ENCODE results near the gene DCAF16. TPM values are rescaled to one million over a fixed set of nuclear protein-coding genes. Genes with fewer than 3 reads are reported as not detected.

DCAF16 gene
- total and polyA plus RNA-seq, 12 donors = 6.9 to 43.1 (median 21.7) TPM

DNA sequence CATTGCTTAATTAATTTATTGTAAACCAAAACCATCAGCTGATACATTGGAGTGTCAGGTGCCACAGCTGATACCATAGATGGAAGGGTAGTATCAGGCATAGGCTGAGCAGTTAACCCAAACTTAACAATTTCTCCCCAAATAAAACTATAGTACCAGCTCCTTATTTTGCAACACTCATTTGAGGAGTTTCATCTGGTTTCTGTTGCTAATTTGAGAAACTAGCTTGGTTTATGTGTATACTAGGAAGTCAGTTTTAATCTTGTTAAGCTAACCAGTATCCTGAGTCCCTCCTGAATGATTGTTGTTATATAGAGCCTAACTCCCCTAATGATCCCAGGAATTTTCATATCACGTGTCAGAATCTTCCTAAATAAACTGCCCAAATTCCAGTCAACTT, 12.7 kb downstream of the DCAF16 start:
- intact Hi-C loops (cut with DNase I) = no loop called here
- Histone ChIP-seq H3K4me1 (replicated peaks in 1 of 2) (no peaks in the 10 kb centered on the region), H3K9me3 (replicated peaks in 1 of 3) (no peaks in the 10 kb centered on the region), H3K27me3 (no peaks in the 10 kb centered on the region), H3K27ac (no peak overlapping the region), H3K36me3 (replicated peaks in 1 of 2) (peaks cover 0 to 13% of the 10 kb centered on the region in 2 donors), H3K4me3 (no peak overlapping the region)
- TF ChIP-seq, protein P1, sequence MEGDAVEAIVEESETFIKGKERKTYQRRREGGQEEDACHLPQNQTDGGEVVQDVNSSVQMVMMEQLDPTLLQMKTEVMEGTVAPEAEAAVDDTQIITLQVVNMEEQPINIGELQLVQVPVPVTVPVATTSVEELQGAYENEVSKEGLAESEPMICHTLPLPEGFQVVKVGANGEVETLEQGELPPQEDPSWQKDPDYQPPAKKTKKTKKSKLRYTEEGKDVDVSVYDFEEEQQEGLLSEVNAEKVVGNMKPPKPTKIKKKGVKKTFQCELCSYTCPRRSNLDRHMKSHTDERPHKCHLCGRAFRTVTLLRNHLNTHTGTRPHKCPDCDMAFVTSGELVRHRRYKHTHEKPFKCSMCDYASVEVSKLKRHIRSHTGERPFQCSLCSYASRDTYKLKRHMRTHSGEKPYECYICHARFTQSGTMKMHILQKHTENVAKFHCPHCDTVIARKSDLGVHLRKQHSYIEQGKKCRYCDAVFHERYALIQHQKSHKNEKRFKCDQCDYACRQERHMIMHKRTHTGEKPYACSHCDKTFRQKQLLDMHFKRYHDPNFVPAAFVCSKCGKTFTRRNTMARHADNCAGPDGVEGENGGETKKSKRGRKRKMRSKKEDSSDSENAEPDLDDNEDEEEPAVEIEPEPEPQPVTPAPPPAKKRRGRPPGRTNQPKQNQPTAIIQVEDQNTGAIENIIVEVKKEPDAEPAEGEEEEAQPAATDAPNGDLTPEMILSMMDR (IDR thresholded peaks at IDR 0.05) = no peak
- TF ChIP-seq POLR2A (IDR thresholded peaks at IDR 0.05) = no peak
- no peak for DNase-seq
- WGBS, 4 donors = 97 to 100% (median 99%) methylated on average over 1 of the region's 1 CpG

DNA sequence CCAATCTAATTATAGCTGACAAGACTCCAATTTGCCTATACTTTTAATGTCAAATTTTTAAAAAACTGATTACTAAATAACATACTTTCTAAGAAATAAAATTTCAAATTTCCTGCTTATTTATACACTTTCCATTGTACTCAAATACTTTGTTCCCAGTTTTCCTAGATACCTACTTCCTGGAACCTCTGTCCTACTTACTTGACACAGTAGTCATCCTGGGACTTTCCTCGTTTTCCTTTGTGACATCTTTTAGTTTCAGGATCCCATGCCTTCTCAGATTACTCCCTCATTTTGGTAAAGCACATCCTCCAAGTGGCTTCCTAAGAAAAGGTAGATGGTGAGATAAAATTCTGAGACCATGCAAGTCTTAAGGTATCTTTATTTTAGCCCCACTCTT, 15.8 kb downstream of the DCAF16 start:
- no peak overlapping the region for H3K27ac ChIP-seq
- WGBS, 4 donors = 62 to 89% (median 72%) methylated on average over 1 of the region's 1 CpG
- no peak for DNase-seq
- intact Hi-C loops (cut with DNase I) = no loop called here
- no peaks in the 10 kb centered on the region for H3K9me3 ChIP-seq (replicated peaks in 1 of 3)
- H3K27me3 ChIP-seq = no peaks in the 10 kb centered on the region
- no peak overlapping the region for H3K4me3 ChIP-seq
- H3K36me3 ChIP-seq (replicated peaks in 1 of 2) = no peaks in the 10 kb centered on the region
- H3K4me1 ChIP-seq (replicated peaks in 1 of 2) = no peaks in the 10 kb centered on the region
- TF ChIP-seq, protein P1 (IDR thresholded peaks at IDR 0.05) = no peak
- TF ChIP-seq POLR2A (IDR thresholded peaks at IDR 0.05) = no peak

DNA sequence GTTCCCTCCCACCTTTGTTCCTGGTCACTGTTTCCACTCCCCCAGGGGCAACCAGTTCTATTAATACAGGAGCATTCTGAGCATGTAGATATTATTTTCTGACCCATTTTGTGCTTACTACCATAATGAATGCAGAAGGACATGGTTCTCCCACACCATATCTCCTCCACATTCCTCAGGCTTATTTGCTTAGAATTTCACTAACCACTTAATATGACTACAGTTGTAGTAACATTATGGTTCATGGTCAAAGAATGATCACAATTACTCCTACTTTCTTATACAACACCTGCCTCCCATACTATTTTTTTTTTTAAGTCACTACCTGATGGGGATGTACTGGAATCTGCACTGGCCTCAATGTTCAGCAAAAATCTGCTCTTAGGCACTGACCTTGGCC, 21.6 kb downstream of the DCAF16 start:
- no peak overlapping the region for H3K4me3 ChIP-seq
- H3K36me3 ChIP-seq (replicated peaks in 1 of 2) = no peaks in the 10 kb centered on the region
- no peak for DNase-seq
- intact Hi-C loops (cut with DNase I) = no loop called here
- TF ChIP-seq POLR2A (IDR thresholded peaks at IDR 0.05) = no peak
- TF ChIP-seq, protein P1 (IDR thresholded peaks at IDR 0.05) = no peak
- no peaks in the 10 kb centered on the region for H3K27me3 ChIP-seq
- H3K9me3 ChIP-seq (replicated peaks in 1 of 3) = no peaks in the 10 kb centered on the region
- H3K4me1 ChIP-seq (replicated peaks in 1 of 2) = no peaks in the 10 kb centered on the region
- no peak overlapping the region for H3K27ac ChIP-seq

DNA sequence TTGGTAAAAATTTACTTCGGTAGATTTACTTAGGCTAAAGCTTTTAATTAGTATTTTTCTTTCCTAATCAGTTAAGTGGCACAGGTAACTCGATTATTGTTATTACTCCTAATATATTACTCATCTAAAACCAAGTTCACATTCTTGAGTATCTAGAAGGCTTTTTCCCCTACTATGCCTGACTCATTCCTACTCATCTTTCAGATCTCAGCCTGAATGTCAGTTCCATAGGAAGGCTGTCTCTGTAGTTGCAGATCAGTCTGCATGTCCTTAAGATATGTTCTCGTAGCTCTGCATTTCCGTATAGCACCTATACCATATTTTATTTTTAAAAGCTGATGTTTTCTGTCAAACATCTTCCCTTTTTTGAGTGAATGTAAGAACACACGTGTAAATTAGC, 23.2 kb downstream of the DCAF16 start:
- intact Hi-C loops (cut with DNase I) = no loop called here
- no peaks in the 10 kb centered on the region for H3K27me3 ChIP-seq
- no peak overlapping the region for H3K27ac ChIP-seq
- H3K4me1 ChIP-seq (replicated peaks in 1 of 2) = no peaks in the 10 kb centered on the region
- WGBS, 4 donors = 78 to 91% (median 84%) methylated on average over 5 of the region's 5 CpGs
- no peak for DNase-seq
- no peaks in the 10 kb centered on the region for H3K9me3 ChIP-seq (replicated peaks in 1 of 3)
- TF ChIP-seq, protein P1 (IDR thresholded peaks at IDR 0.05) = no peak
- TF ChIP-seq POLR2A (IDR thresholded peaks at IDR 0.05) = no peak
- no peak overlapping the region for H3K4me3 ChIP-seq
- no peaks in the 10 kb centered on the region for H3K36me3 ChIP-seq (replicated peaks in 1 of 2)
